HG02678 (cell line): ENCODE data around the gene C2CD4D.
"Not testable (repeated sequence)": the region's sequence is repeated elsewhere in the genome, so short reads cannot be mapped to it uniquely, and the experiment has no call there.

Experiments
- ATAC-seq: cut with Tn5 transposase; IDR thresholded peaks from one replicate; pipeline ENCODE4 v1.9.1; 2021; ENCODE audit warnings: mild to moderate bottlenecking, moderate library complexity; ENCODE audit not compliant: unreplicated experiment

Gene C2CD4D

GRCh38 chr1:151839457-151840403 lies at the start of gene C2CD4D:
C2CD4D (minus strand) TSS chr1:151839820; CDS start chr1:151838989, 831 bp downstream.
- ATAC-seq: peak; percentile 46

DNA sequence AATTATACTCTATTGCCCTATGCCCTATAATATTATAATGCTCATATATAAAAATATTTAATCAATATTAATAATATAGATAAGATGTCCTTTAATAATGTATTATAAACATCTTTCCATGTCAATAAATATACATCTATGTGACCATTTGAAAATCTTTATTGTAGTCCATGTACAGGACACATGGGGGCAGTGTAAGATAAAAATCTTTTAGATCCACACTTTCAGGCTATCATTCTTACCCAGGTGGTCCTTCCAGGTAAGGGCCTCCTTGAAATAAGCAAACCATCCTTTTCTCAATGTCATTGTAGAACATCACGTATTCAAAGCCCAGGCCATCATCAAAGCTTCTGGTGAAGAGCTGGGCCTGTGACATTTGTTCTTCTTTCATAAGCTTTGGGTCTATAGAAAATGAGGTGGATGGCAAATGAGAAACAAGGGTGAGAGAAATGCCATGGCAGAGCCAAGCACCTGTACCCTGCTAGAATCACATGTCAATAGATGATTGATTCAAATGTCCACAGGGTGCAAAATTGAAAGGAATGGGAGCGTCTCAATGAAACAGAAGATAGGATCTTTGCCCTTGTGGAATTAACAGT lies 49.5 kb upstream of the C2CD4D start:
- ATAC-seq: no peak

- ATAC-seq: no peak
Measured at GRCh38 chr1:151887028-151887427, 47.4 kb upstream of the C2CD4D start.

GRCh38 chr1:151885479-151885878 lies 45.9 kb upstream of the C2CD4D start:
- no peak for ATAC-seq

DNA sequence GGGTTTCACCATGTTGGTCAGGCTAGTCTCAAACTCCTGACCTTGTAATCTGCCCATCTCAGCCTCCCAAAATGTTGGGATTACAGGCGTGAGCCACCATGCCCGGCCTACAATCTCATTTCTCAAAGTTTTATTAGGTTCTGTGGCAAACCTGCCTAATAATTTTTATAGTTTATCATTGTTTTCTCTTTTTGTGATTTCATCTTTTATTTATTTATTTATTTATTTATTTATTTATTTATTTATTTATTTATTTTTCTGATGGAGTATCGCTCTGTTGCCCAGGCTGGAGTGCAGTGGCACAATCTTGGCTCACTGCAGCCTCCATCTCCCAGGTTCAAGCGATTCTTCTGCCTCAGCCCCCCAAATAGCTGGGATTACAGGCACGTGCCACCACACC lies 45.3 kb upstream of the C2CD4D start:
- not testable (repeated sequence) for ATAC-seq

DNA sequence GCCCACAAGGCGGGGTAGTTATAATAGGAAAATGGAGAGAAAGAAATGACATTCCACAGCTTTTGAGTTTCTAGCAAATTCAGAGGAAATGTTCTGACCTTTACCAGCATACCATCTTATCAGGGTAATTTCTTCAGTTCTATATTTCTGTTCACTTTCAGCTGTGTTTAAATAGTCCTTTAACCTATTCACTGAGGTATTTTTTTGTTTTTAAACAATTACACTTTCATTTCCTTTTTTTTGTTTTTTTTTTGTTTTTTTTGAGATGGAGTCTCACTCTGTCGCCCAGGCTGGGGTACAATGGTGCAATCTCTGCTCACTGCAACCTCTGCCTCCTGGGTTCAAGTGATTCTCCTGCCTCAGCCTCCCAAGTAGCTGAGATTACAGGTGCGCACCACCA lies 44.8 kb upstream of the C2CD4D start:
- ATAC-seq: not testable (repeated sequence)

GRCh38 chr1:151883898-151884297 lies 44.3 kb upstream of the C2CD4D start:
- not testable (repeated sequence) for ATAC-seq

GRCh38 chr1:151882918-151883317 lies 43.3 kb upstream of the C2CD4D start:
- ATAC-seq: not testable (repeated sequence)

- no peak for ATAC-seq
Measured at GRCh38 chr1:151882466-151882865, 42.8 kb upstream of the C2CD4D start.

DNA sequence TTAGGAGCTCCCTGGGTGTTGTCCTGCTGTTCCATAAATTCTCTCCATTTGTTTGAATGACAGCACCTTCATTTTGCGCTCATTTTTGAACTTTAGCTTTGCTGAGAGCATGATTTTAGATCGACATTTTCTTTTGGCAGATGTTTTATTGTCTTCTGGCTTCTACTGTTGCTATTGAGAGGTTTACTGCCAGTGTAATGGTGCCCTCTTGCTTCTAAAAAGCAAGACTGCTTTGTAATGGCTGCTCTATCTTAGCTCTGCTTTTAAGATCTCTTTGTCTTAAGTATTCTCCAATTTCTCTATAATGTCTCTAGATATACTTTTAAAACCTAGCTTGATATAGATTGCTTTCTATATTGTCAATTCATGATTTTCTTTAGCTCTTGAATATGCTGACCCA lies 41.9 kb upstream of the C2CD4D start:
- ATAC-seq: no peak

- no peak for ATAC-seq
Measured at GRCh38 chr1:151875419-151876097, 35.9 kb upstream of the C2CD4D start.

GRCh38 chr1:151872776-151873175 lies 33.2 kb upstream of the C2CD4D start:
- not testable (repeated sequence) for ATAC-seq

- no peak for ATAC-seq
Measured at GRCh38 chr1:151871284-151872030, 31.8 kb upstream of the C2CD4D start.

DNA sequence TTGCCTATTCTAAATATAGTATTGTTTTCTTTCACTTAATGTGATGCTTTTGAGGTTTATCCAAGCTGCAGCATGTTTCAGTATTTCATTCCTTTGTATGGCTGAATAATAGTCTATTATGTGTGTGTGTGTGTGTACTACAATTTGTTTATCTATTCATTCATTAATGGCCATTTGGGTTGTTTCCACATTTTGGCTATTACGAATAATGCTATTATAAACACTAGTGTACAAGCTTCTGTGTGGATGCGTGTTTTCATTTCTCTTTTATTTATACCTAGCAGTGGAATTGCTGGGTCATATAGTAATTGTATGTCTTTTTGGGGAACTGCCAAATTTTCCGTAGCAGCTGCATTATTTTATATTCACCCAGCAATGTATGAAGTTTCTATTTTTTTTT lies 28.9 kb upstream of the C2CD4D start:
- ATAC-seq: no peak

GRCh38 chr1:151867765-151868411 lies 28.3 kb upstream of the C2CD4D start:
- no peak for ATAC-seq

DNA sequence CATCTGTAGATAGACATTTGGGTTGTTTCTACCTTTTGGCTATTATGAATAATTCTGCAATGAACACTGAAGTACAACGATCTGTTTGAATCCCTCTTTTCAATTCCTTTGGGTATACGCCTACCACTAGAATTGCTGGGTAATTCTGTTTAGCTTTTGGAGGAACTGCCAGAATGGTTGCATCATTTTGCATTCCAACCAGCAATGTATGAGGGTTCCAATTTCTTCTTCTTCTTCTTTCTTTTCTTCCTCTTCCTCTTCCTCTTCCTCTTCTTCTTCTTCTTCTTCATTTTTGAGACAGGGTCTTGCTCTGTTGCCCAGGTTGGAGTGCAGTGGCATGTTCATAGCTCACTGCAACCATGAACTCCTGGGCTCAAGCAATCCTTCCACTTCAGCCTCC lies 27.7 kb upstream of the C2CD4D start:
- no peak for ATAC-seq

- no peak for ATAC-seq
Measured at GRCh38 chr1:151864411-151864810, 24.8 kb upstream of the C2CD4D start.

DNA sequence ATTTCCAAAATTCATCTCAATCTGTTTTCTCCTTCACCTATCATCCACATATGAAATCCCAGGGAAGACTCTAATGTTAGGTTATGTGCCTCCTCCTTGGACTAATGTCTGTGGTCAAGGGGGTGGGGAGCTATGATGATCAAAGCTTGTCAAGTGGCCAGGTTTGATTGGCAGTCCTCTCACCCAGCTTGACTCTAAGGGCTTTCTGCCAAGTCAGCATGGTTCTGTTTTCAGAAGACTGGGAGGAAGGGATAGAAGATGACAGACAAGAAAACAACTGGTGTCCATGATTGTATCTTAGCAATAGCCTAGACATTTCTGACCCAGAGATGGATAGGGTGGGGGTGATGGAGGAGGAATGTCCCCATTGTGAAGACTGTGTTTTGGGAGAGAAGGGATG lies 23.0 kb upstream of the C2CD4D start:
- ATAC-seq: no peak

DNA sequence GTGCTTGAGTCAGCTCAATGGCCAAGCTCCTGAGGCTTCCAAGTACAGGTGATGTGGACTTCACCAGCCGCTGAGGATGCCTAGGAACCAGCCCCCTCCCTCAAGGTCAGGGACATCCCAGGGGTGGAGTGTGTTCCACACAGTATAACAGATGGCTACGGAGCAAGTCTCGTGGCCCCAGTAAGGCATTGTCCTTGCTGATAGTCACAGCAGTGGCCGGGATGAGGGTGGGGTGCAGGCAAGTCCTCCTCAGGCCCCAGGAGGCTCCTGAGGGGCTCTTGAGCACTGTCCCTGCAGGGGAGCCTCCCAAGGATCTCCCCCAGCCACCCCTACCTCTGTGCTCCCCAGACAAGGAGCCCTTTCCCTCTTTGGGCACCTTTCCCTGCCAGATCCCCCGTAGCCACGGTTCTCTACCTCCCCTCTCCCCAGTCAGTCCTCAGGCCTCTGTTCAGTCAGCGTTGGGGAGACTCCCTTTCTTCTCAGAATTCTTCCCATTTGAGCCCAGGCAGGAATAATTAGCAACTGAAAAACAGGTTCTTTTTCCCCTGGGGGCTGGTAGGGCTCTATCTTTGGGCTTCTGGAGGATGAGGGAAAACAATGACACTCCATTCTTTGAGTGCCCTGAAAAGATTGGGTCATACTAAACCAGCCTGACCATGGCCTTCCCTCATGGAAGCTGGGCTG lies 21.0 kb upstream of the C2CD4D start:
- ATAC-seq: no peak

DNA sequence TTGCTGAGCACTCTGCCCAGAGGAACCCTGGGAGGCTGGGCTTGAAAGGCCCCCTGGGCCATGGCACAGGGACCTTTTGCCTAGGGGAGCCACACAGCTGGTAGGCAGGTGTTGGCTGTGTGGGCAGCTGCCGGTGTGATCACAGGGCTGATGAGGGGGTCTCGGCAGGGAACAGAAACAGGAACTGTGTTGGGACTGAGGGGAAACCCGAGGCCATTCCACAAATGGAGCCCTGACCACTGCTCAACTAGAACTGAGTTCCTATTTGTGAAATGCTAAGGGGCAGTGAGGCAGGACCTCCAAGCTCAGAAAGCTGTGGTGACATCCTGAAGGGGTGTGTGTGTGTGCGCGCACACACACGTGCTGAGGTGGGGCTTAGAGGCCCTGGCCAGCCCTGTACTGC lies 20.3 kb upstream of the C2CD4D start:
- no peak for ATAC-seq
